Skin of body (tissue), 2 donors: ENCODE data around the gene CA10. TPM values are rescaled to one million over a fixed set of nuclear protein-coding genes. Genes with fewer than 3 reads are reported as not detected.

Source experiments
- DNase-seq: peaks from one replicate; lab custom pipeline; 2025; lab: John Stamatoyannopoulos, UW
- total RNA-seq: library from RNA; depleted of rRNA; stranded (reverse); fragments of >200 nt; gene quantifications from one replicate; pipeline ENCODE4 v1.2.3, GENCODE V29; 2014

CA10 gene
- total RNA-seq, 1 donor from 2014 or later, result 0.89 TPM

- DNase-seq, result no peak
Measured at GRCh38 chr17:51770027-51770759, 388.3 kb downstream of the CA10 start.

DNA sequence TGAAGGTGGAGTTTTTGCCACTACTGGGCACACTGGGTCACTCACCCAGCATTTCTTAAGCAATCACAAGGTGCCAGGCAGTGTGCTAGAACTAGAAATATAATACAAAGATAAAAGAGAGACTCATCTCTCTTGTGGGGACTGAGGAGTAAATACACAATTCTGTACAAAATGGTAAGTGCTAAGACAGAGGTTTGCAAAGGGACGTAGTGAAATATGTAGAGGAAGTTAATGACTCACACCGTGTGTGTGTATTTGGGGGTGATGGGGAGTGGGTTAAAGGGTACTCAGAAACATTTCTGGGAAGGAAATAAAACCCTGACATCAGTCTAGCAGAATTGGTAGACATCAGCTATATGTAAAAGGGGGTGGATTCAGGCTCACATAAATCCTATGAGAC lies 389.3 kb downstream of the CA10 start:
- no peak for DNase-seq

GRCh38 chr17:51768706-51769105 lies 389.8 kb downstream of the CA10 start:
- DNase-seq, result no peak

GRCh38 chr17:51767287-51767686 lies 391.2 kb downstream of the CA10 start:
- DNase-seq, result no peak

DNA sequence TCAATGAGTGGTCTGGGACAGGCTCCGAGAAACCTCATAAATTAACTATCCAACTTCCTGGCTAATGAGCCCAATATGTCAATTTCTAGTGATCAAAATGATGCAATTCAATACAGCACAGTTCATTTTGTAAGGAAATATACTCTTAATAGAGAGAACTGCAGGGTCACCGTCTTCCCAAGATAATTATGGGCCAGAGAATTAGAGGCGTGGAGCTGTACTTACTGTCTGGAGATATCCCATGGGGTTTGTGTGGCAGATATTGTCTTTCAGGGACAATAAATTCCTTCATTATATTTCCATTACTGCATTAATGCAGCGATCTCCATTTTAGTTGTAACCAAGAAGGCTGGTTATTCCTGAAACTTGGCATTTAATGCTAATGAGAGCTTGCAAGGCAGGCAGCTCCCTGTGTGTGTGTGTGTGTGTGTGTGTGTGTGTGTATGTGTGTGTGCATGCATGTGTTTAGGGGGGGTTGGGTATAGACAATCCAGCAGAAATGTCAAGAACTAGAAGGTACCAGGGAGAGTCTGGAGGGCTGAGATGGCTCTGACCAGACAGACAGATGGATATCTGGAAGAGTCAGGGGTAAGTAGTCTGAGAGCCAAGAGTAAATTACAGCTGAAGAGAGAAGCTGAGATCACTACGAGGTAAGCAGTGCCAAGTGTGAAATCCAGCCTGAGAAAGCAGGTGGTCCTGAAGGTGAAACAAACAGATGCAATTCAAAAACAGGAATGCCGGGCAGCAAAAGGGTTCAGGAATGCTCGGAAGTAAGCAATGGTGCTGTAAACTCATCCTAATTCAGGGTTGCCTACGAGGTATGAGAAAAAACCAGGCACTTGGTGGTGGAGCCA lies 393.0 kb downstream of the CA10 start:
- DNase-seq, result no peak

- DNase-seq, result peak; percentile 33
Measured at GRCh38 chr17:51764387-51764971, 394.0 kb downstream of the CA10 start.

- no peak for DNase-seq
Measured at GRCh38 chr17:51763058-51763457, 395.5 kb downstream of the CA10 start.

DNA sequence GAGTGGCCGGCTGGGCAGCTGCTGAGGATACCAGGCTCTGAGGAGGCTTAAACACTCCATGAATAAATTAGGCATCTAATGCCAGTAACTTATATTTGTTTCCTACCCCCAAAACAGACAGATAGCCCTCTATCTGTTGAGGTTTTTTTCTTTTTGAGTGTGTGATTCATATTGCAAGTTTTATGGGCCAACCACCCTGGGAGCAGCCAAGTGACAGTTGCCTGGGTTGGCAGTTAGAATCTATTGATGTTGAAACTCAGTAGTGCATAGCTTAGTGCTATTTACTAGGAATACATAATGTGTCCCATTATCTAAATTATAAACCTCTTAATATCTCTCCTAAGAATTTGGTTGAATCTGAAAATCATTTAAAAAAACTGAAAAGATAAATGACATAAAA lies 397.4 kb downstream of the CA10 start:
- DNase-seq, result no peak

GRCh38 chr17:51759260-51759659 lies 399.3 kb downstream of the CA10 start:
- no peak for DNase-seq

GRCh38 chr17:51751072-51751471 lies 407.4 kb downstream of the CA10 start:
- DNase-seq, result no peak

GRCh38 chr17:51748749-51749604 lies 409.5 kb downstream of the CA10 start:
- DNase-seq, result no peak

DNA sequence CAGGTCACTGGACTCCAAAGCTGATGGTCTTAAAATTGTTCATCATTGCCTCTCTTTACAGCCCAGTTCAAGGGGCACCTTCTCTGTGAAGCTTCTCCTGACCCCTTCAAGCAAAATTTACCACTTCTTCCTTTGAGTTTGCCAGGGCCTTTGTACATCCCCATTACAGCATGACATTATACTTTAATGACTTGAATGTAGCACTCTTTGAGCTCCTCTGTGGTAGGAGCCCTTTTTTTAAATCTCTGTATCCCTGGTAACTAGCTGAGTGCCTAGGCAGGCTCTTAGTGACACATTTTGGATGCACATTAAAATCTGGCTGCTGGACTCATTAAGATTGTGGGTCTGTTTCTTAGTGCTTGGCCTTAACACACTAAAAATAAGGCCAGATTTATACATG lies 412.1 kb downstream of the CA10 start:
- DNase-seq, result no peak

DNA sequence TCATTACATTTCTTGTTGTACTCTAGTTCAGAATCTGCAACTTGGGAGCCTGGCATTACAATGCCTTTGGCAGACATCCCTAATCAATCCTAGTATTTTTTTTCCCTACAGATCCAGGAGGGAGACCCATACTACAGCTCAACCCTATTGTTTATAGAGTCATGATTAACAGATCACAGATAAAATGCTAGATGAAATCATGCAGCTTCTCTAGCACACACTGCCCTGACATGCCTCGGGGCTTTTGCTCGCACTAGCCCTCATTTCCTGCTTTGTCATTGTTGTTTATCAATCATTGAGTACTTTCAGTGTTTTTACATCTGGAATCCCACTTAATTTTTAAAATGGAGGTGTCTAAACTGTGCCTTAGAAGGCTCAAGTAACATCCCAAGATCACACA lies 412.5 kb downstream of the CA10 start:
- DNase-seq, result no peak

DNA sequence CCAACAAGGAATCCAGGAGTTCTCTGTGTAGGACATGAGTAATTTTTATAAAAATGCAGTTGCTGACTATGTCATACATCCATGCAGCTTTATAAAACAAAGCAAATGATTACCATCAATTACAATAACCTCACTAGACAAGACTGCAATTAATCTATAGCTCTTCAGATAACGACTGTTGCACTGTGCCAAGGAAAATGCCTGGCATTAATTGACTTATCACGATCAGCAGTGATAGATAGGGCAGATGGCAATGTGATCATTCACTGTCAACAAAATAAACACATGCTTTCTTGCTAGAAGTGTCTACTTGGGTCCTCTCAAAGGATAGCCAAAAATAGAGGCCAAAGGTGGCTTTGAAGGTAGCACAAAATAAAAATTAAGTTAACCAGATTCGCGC lies 415.0 kb downstream of the CA10 start:
- DNase-seq, result no peak

- no peak for DNase-seq
Measured at GRCh38 chr17:51742571-51742970, 415.9 kb downstream of the CA10 start.

DNA sequence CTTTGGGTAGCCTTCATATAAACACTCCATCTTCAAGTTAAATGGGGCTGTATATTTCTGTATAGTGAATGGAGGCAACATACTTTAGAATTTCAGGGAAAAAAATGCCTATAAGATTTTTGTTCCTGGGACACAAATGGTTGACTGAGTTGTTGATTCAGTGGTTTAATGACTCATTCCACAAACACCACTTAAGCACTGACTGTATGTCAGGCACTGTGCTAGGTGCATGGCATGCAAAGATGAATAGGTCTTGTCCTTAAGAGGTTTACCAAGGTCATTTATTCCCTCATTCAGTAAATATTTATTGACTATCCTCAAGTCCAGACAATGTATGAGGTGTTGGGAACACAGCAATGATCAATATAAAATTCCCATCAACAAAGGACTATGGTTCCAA lies 417.1 kb downstream of the CA10 start:
- no peak for DNase-seq

GRCh38 chr17:51740531-51740930 lies 418.0 kb downstream of the CA10 start:
- no peak for DNase-seq

- no peak for DNase-seq
Measured at GRCh38 chr17:51739245-51739886, 419.1 kb downstream of the CA10 start.

DNA sequence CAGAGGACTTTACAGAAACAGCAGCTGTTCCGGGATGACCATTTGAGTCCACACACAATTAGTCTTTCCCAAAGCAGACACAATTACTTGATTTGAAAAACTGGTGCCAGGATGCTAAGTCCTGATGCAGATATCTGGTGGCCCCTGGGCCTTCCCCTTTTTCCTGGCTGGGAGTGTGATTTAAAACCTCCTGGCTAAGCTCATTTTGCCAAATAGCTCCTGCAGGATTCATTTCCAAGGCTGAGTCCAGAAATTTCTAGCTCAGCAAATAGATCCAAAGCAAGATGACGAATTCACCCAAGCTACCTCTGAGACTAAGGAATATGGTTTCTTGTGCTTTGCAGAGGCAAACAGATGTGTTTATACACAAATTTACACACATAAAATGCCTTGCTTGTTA lies 422.2 kb downstream of the CA10 start:
- DNase-seq, result peak; percentile 32

GRCh38 chr17:51734976-51735375 lies 423.5 kb downstream of the CA10 start:
- no peak for DNase-seq

DNA sequence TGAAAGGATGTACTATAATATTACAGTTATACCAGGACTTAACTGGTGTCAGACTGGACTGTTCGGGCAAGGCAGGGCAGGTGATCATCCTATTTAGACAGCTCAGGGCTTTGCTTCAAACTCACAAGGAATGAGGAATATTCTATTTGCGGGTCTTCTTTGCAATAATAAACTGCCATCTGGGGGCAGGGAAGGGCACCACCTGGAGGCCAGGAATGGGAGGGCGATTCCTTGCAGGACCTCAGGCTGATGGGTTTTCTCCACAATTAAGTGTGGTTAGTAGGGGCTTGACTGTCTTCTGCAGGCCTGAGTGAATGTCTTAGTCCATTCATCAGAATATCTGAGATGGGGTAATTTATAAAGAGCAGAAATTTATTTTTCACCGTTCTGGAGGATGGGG lies 424.1 kb downstream of the CA10 start:
- no peak for DNase-seq
